GM23338 (cell line): ENCODE data around the gene TMEM138.

Source experiments
- CREB1 ChIP-seq: fragments of 250-450 bp; sonication (Bioruptor Pico); IDR thresholded peaks from 2 replicates; pipeline ENCODE4 v1.5.0; 2020; ENCODE audit warnings: low read depth, mild to moderate bottlenecking, moderate library complexity
- CTCF ChIP-seq, 2 experiments: fragments of 200-600 bp in 1 of 2; sonication (generic) in 1 of 2; conservative IDR thresholded peaks; 2 replicates each; pipeline versions ENCODE4 v1.5.1 to v1.6.1; 2016 to 2017; ENCODE audit warnings: antibody characterized with exemption in 2 of 2, low read depth in 2 of 2, mild to moderate bottlenecking in 2 of 2, moderate library complexity in 1 of 2
- ETS1 ChIP-seq: IDR thresholded peaks from 2 replicates; pipeline ENCODE4 v1.6.1; 2016; ENCODE audit warnings: antibody characterized with exemption
- EZH2 ChIP-seq: fragments of 200-600 bp; sonication (generic); IDR thresholded peaks from one replicate; pipeline ENCODE4 v1.8.0; 2017; ENCODE audit warnings: antibody characterized with exemption, mild to moderate bottlenecking, low read depth; ENCODE audit not compliant: unreplicated experiment
- EZH2phosphoT487 ChIP-seq: fragments of 200-600 bp; sonication (generic); IDR thresholded peaks from one replicate; pipeline ENCODE4 v1.8.1; 2018; ENCODE audit warnings: antibody characterized with exemption; ENCODE audit not compliant: unreplicated experiment
- JUNB ChIP-seq: IDR thresholded peaks from one replicate; pipeline ENCODE4 v1.6.1; 2016; ENCODE audit warnings: antibody characterized with exemption; ENCODE audit not compliant: unreplicated experiment
- POLR2AphosphoS5 ChIP-seq: IDR thresholded peaks from 2 replicates; pipeline ENCODE4 v1.6.1; 2016; ENCODE audit warnings: antibody characterized with exemption, low read depth
- REST ChIP-seq: IDR thresholded peaks from one replicate; pipeline ENCODE4 v1.6.1; 2018; ENCODE audit warnings: antibody characterized with exemption; ENCODE audit not compliant: unreplicated experiment
- ZNF331 ChIP-seq: fragments of 250-450 bp; sonication (Bioruptor Pico); IDR thresholded peaks from 2 replicates; pipeline ENCODE4 v1.5.0; 2020; ENCODE audit warnings: low read depth, mild to moderate bottlenecking, moderate library complexity

GRCh38 chr11:61329871-61330270, 32.3 kb upstream of the TMEM138 start:
- TF ChIP-seq JUNB, result no peak
- no peak for TF ChIP-seq EZH2
- no peak for TF ChIP-seq ZNF331 (CRISPR knock-in tag)
- no peak for TF ChIP-seq ETS1
- TF ChIP-seq CTCF (conservative IDR thresholded peaks at IDR 0.05; ENCODE audit: low read depth in 2 of 2), result no peak
- no peak for TF ChIP-seq CREB1 (CRISPR knock-in tag)
- TF ChIP-seq POLR2AphosphoS5, result no peak
- no peak for TF ChIP-seq EZH2phosphoT487
- TF ChIP-seq REST, result no peak
